ENCODE data around the gene UGT1A4. TPM values are rescaled to one million over a fixed set of nuclear protein-coding genes. Genes with fewer than 3 reads are reported as not detected.

UGT1A4 gene
- total RNA-seq, result not detected

DNA sequence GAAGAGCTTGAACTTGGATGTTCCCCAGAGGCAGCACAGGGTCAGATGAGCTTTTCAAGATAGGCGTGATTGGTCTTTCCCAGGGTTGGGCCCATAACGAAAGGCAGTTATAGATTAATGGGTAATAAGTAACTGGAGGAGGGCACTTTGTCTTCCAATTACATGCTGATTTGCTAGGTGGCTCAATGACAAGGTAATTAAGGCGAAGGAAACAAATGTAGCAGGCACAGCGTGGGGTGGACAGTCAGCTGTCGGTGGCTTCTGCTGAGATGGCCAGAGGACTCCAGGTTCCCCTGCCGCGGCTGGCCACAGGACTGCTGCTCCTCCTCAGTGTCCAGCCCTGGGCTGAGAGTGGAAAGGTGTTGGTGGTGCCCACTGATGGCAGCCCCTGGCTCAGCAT, at the start of gene UGT1A4:
Gene UGT1A4, plus strand, starts transcription at position 185 of the 400 bp plus-strand sequence. Its CDS starts 85 bp downstream, at position 270.
- intact Hi-C loops (cut with DNase I), result no loop called here
- ATAC-seq (no peak), DNase-seq (ENCODE audit: low spot score) (no peak)

DNA sequence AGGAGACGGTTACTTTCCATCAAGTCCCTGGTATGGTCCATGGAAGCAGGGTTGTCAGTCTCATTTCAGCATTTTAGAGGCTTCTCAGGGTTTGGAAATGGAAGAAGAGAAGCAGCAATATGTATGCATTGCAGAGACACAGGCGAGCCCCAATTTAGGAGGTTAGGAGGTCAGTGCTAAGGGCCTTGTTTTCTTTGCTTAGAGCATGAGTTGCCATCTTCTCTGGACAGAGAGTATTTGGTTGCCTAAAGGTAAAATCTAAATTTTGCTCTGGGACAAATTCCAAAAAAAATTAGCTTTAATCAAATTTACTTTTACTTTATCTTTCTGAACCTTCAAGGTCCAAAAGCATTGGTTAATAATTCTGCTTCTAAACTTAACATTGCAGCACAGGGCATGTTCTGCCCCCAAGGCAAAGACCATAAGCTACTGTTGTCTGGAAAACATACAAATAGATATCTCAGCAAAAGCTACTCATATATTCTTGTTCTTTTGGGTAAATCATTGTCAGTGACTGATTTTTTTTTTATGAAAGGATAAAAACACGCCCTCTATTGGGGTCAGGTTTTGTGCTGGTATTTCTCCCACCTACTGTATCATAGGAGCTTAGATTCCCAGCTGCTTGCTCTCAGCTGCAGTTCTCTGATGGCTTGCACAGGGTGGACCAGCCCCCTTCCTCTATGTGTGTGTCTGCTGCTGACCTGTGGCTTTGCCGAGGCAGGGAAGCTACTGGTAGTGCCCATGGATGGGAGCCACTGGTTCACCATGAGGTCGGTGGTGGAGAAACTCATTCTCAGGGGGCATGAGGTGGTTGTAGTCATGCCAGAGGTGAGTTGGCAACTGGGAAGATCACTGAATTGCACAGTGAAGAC, 47.0 kb upstream of the UGT1A4 start, which contains the start of gene UGT1A9:
Gene UGT1A9, plus strand, starts transcription at position 609 of the 872 bp plus-strand sequence. Its CDS starts 37 bp downstream, at position 646.
- intact Hi-C loops (cut with DNase I), result no loop called here
- no peak for DNase-seq (ENCODE audit: low spot score)
- ATAC-seq, result no peak

DNA sequence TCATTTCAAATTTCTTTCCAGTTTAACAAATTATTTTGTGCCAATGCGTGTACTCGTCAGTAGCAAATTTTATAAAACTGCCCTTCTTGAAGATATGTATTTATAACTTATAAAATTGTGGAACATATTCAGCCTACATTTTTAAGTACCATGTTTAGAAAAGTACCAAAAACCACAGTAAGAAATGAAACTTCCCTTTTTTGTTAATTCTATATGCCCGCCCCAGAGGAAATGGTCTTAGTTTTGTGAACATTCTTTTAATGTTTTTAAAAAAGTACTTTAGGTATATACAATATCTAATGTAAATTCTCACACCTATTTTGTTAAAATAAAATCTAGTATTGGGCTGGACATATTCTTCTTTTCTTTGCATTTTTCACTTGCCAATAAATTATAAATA, 45.6 kb upstream of the UGT1A4 start:
- no peak for ATAC-seq
- intact Hi-C loops (cut with DNase I), result no loop called here
- DNase-seq (ENCODE audit: low spot score), result no peak

DNA sequence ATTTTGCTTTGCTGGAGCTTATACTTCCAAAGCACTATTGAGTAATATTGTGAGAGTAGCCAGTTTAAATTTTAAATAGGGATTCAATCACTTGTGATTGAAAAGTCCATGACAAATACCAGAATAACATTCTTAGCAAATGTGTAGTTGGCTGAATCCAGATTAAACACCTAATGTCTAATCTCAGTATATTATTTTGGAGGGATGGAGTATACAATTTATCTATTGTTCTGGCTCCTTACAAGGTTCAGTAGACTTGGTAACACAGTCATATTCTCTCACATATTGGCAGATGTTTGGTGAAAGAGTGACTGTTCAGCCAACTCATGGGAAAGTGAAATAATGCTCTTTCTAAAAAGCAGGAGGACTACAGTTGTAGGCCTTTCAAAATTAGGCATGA, 44.6 kb upstream of the UGT1A4 start:
- DNase-seq (ENCODE audit: low spot score) (no peak), ATAC-seq (no peak)
- intact Hi-C loops (cut with DNase I), result no loop called here

DNA sequence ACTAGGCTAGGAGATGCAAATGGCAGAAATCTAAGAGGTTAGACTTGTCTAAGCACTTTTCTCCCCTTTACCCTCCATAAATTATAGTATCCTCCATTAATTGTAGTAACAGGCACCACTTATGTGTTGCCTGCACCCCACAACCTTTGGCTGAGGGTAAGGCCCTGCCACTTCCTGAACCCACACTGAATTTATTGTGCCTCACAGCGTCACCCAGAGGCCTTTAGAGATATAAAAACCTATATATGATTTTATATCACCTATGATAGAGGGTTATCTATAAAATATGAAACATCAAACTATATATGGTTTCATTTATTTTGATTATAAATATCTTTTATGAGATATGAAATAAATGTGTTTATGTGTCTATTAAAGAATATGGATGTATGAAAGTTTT, 44.2 kb upstream of the UGT1A4 start:
- intact Hi-C loops (cut with DNase I), result no loop called here
- ATAC-seq, result no peak
- no peak for DNase-seq (ENCODE audit: low spot score)

DNA sequence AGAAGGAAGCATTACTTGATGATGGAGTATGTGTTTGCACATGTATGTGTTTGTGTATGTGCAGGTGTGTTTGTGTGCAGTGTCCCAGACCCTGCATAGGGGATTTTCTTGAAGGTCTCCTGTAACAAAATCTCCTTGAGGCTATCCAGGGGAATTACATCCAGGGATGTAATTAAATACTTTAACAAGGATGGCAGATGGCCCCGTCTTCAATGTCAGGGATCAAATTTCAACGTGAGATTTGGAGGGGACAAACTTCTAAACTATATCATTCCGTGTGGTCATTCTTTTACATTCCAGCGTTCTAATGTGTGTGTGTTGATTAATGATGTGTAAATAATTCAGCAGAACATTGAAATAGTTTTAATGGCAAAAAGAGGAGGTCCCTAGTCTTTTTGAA, 43.5 kb upstream of the UGT1A4 start:
- intact Hi-C loops (cut with DNase I), result no loop called here
- DNase-seq (ENCODE audit: low spot score) (no peak), ATAC-seq (no peak)

DNA sequence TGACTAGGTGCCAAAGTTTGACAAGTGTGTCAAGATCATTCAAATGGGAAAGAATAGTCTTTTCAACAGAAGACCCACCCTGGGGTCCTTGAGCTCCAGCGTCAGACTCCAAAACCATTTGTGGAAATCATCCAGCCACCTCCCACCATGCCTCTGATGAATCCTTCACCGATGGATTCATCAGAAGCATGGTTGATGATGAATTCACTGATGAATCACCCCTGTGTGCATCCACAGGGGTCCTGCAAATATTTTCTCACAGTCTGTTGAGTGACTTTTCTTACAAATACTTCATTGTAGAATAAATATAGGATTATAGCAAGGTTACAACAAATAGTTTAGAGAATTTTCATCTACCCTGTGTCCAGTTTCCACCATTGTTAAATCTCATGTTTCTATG, 42.5 kb upstream of the UGT1A4 start:
- intact Hi-C loops (cut with DNase I), result no loop called here
- ATAC-seq (no peak), DNase-seq (ENCODE audit: low spot score) (no peak)

DNA sequence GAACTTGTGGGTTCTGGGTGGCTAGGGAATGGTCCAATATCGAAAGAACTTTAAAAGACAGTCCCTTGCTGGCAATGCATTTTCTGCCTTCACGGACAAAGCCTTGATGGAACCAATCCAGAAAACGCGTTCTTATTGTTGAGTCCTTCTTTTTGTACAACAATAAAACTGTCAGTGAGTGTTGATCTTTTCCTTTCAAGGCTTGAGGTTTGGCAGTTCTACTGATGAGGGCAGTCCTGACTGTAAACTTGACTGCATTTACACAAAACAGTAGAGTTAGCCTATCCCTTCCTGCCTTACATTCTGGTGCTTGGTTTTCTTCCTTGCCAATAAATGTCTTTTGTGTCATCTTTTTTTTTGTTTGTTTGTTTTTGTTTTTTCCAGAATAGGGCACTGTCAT, 39.3 kb upstream of the UGT1A4 start:
- no peak for DNase-seq (ENCODE audit: low spot score)
- ATAC-seq, result no peak

DNA sequence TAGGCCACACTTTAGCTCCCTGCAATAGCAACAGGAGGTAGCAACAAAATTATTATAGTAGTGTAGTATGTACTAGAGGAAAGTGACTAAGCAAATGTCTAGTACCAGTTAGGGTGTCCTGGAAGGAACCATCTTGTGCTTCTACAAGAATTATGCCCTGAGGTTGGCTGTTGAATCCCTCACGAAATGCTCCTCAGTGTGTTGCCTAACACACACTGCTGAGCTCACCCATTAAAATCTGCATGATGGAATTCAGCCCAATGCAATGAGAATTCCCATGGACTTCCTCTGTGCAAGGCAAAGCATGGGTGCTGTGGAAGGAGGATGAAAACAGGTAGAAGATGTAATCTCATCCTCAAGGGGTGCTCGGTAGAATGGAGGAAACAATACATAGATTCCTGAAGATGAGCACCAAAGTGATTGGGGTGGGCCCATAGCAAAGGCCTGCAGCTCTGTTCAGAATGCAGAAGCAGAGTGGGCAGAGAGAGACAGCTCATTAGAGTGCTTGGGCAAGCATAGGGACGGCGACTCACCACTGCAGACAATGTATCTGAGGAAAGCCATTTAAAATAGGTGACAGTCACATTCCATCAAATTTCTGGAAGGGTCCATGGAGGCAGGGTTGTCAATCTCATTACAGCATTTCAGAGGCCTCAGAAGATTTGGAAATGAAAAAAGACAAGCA, 38.0 kb upstream of the UGT1A4 start:
- intact Hi-C loops (cut with DNase I), result no loop called here
- no peak for ATAC-seq
- DNase-seq (ENCODE audit: low spot score), result no peak

More for the DNA sequence above, 39.3 kb upstream of the UGT1A4 start:
- intact Hi-C loops (cut with DNase I), result no loop called here

DNA sequence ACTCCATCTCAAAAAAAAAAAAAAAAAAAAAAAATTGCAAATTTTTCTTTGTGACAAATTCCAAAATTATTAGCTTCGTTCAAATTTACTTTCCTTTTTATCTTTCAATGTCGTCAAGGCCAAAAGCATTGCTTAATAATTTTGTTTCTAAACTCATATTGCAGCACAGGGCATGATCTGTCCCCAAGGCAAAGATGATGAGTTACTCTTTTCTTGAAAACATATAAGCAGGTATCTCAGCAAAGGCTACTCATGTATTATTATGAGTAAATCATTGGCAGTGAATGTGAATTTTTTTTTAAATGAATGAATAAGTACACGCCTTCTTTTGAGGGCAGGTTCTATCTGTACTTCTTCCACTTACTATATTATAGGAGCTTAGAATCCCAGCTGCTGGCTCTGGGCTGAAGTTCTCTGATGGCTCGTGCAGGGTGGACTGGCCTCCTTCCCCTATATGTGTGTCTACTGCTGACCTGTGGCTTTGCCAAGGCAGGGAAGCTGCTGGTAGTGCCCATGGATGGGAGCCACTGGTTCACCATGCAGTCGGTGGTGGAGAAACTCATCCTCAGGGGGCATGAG, 36.9 kb upstream of the UGT1A4 start, which contains the start of gene UGT1A7:
Gene UGT1A7, plus strand, starts transcription at position 381 of the 579 bp plus-strand sequence. Its CDS starts 37 bp downstream, at position 418.
- intact Hi-C loops (cut with DNase I), result no loop called here
- DNase-seq (ENCODE audit: low spot score) (no peak), ATAC-seq (no peak)

DNA sequence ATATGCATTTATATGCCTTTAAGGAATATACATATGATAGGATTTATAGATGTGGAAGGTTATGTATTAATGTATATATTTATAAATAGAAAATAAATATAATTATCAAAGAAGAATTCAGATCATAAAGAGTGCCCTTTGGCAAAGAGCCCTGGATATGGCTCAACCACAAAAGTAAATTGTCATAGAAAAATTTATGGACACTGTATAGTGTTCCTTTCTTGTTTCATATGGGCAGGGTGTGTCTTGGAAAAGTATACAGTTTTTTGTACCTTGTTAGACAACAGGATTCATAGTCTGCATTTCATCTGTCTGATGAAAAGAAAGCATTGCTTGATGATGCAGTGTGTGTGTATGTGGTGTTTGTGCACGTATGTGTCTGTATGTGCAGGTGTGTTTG, 33.9 kb upstream of the UGT1A4 start:
- ATAC-seq (no peak), DNase-seq (ENCODE audit: low spot score) (no peak)
- intact Hi-C loops (cut with DNase I), result no loop called here

DNA sequence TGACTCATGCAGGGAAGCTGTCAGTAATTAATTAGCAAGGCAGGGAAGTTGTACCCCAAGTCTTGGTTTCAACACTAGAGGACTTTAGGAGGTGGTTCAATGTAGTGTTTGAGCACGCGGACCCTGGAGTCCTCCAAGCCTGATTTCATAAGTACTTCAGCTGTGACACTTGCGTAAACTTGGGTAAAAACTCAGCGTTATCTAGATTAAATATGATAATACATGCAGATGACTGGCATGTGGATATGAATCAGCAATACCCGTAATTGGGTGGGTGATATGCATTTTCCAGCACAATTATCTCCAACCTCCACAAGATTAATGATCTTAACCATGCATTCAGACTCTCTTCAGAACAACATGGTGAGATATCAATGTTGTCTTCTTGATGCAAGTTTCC, 31.6 kb upstream of the UGT1A4 start:
- ATAC-seq, result no peak
- intact Hi-C loops (cut with DNase I), result no loop called here

DNA sequence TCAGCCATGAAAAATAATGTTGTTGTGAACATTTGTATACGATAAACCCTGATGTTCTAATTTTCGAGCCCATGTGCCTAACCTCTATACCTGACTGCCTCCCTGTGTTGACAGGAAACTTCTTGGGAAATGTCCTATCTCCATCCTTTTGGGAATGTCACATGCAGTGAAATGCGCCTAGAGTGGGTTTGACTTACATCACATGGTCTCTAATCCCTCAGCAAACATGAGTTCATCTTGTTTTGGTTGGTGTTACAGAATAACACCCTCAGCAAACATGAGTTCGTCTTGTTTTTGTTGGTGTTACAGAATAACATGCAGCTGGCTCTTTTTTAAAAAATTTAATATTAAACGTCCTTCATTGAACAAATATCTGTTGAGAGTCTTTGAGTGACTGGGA, 30.2 kb upstream of the UGT1A4 start:
- DNase-seq (ENCODE audit: low spot score), result no peak
- ATAC-seq, result no peak
- intact Hi-C loops (cut with DNase I), result no loop called here

More for the DNA sequence above, 31.6 kb upstream of the UGT1A4 start:
- no peak for DNase-seq (ENCODE audit: low spot score)

DNA sequence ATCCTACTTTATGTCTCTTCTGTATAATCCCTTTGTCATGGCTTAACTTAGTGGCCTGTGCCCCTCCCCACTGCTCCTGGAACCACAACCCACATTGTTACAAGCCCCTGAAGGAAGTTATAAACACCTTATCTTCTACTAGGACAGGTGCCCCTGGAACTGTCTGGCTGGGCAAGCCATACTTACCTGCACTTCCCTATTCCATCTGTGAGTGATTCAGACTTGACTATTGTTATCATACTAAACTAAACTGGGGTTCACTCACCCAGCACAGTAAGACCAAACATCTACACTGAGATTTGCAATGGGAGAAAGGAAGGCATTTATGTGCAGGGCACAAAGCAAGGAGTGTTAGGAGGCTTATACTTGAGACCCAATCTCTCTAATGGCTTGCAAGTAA, 29.5 kb upstream of the UGT1A4 start:
- DNase-seq (ENCODE audit: low spot score), result no peak
- ATAC-seq, result no peak
- intact Hi-C loops (cut with DNase I), result no loop called here

DNA sequence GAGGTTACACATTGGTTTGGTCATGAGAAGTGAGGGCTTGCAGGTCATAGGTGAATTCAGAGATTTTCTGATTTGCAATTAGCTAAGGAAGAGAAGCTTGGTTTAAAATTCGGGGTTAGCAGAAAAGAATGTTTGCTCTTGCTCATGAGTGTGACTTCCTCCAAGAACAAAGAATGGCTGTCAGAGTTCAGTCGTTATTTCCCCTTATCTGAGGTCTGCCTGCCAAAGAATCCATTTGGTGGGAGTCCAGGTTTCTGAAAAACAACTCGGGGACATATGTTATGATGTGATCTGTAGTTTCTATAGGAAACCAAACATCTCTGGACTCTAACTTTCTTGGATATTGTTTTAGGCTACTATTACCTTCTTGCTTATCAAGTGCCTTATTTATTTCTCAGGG, 29.0 kb upstream of the UGT1A4 start:
- no peak for DNase-seq (ENCODE audit: low spot score)
- intact Hi-C loops (cut with DNase I), result no loop called here

DNA sequence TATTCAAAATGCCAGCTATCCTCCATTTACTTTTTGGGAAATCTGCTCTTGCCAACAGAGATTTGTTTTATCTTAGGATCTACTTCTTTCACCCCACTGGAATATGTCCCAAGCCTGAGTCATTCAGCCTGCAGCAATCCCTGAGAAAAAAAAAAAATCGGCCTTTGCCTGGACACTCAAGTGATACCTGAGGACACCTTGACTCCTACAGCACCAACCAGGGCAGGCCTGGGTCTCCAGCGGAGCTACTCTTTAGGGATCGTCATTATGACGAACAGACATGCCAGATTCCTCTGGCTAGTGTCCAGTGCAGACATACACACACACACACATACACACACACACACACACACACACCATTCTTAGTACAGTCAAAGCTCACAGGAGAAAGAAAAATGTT, 28.1 kb upstream of the UGT1A4 start:
- ATAC-seq (no peak), DNase-seq (ENCODE audit: low spot score) (no peak)
- intact Hi-C loops (cut with DNase I), result no loop called here

More for the DNA sequence above, 29.0 kb upstream of the UGT1A4 start:
- ATAC-seq, result no peak

DNA sequence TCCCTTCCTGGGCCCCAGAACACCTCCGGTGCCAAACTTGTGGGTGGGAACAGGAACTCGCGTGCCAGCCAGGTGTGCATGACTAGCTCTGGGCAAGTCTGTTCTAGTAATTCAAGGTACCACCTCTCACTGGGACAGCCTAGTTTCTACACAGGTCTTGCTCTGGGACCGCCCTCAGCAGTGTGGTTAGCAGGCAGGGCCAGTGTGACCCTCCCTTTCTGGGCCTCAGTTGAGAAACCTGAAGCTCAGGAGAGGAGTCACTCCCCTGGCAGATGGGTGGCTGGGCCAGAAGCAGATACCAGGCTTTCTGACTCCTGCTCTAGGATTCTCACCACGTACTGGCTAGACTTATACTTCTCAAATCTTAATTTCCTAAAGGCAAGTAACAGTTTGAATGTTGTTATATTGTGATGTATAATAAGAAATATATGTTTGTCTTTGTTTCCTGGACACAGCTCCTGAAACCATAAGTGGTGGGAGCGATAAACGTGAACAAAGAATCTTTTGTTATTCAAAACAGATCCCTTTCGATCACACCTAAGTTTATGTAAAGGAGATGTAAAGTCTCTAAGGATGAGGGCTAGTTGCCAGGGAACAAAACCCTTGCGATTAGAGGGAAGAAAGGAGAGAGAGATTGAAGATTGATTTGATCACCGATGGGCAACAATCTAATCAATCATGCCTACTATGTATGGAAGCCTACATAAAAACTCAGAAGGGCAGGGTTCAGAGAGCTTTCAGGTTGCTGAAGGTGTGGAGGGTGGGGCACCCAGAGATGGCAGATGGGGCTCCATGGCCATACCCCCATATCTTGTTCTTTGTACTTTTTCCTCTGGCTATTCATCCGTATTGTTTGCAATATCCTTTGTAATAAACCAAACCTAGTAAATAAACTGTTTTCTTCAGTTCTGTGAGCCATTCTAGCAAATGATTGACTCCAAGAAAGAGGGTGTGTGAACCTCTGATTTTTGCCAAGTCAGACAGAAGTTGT, 26.8 kb upstream of the UGT1A4 start:
- ATAC-seq (no peak), DNase-seq (ENCODE audit: low spot score) (no peak)
- intact Hi-C loops (cut with DNase I), result no loop called here

DNA sequence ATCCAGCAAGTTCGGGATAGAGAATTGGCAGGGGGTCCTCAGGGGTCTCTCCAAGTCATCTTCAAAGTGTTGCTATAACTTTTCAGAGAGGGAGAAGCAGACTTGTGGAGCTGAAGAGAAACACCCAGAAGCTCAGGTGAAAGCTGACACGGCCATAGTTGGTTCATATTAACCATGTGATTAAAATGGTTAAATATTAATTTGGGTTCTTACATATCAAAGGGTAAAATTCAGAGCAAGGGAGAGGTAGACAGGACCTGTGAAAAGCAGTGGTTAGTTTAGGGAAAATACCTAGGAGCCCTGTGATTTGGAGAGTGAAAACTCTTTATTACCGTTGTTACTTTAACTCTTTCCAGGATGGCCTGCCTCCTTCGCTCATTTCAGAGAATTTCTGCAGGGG, 25.9 kb upstream of the UGT1A4 start, which contains the start of gene UGT1A6:
Gene UGT1A6, plus strand, starts transcription at position 243 of the 400 bp plus-strand sequence. Its CDS starts 115 bp downstream, at position 358.
- no peak for ATAC-seq
- intact Hi-C loops (cut with DNase I), result no loop called here
- DNase-seq (ENCODE audit: low spot score), result no peak

DNA sequence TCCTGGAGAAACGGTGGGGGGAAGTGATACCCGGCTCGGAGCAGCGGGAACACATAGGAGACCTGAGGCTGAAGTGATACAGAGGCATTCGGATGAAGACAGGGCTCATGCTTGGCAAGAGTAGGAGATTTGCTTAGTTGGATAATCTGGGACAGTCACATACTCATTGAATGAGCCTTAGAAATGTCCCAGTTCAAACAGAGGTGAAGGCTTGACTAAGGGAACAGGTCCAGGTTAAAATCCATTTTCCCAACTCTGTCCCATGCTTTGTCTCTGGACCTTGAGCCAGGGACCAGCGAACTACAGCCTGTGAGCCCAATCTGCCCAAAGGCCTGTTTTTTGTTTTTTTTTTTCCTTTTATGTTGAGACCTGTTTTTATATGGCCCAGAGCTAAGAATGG, 24.6 kb upstream of the UGT1A4 start:
- intact Hi-C loops (cut with DNase I), result no loop called here
- DNase-seq (ENCODE audit: low spot score) (no peak), ATAC-seq (no peak)
